GM23338 (cell line): Measurements from ENCODE around the gene BANP. TPM values are rescaled to one million over a fixed set of nuclear protein-coding genes. Genes with fewer than 3 reads are reported as not detected.
"Not testable (repeated sequence)": the region's sequence is repeated elsewhere in the genome, so short reads cannot be mapped to it uniquely, and the experiment has no call there.

Experiments used
- ATAC-seq: fragments of 200-7000 bp; cut with Tn5 transposase; 3 replicates; pipeline ENCODE4 v1.9.1; 2020
- DNase-seq: peaks from one replicate; pipeline ENCODE4 v3.0.0-alpha.2; 2015; ENCODE audit warnings: low spot score
- H2AFZ ChIP-seq: fragments of 200-600 bp; sonication (generic); 2 replicates; pipeline ENCODE4 v1.8.0; 2016; ENCODE audit warnings: antibody characterized with exemption, mild to moderate bottlenecking, moderate library complexity
- H3F3A ChIP-seq: fragments of 200-600 bp; sonication (generic); replicated peaks from 2 replicates; pipeline ENCODE4 v1.8.0; 2017; ENCODE audit warnings: antibody characterized with exemption, mixed run types, low read depth
- H3K27ac ChIP-seq: fragments of 200-600 bp; sonication (generic); 2 replicates; pipeline ENCODE4 v1.6.1; 2016; ENCODE audit warnings: low read depth
- H3K27me3 ChIP-seq: fragments of 200-600 bp; sonication (generic); 2 replicates; pipeline ENCODE4 v1.8.0; 2016; ENCODE audit warnings: mild to moderate bottlenecking, mixed run types, moderate library complexity; ENCODE audit not compliant: insufficient read depth
- H3K36me3 ChIP-seq: fragments of 200-600 bp; sonication (generic); 2 replicates; pipeline ENCODE4 v1.8.0; 2016; ENCODE audit warnings: mild to moderate bottlenecking; ENCODE audit not compliant: insufficient read depth
- H3K4me1 ChIP-seq: fragments of 200-600 bp; sonication (generic); 2 replicates; pipeline ENCODE4 v1.8.0; 2016; ENCODE audit warnings: mild to moderate bottlenecking, moderate library complexity; ENCODE audit not compliant: insufficient read depth
- H3K4me2 ChIP-seq: fragments of 200-600 bp; sonication (generic); 2 replicates; pipeline ENCODE4 v1.7.1; 2017; ENCODE audit warnings: mixed run types
- H3K4me3 ChIP-seq: fragments of 200-600 bp; sonication (generic); 2 replicates; pipeline ENCODE4 v1.6.1; 2016; ENCODE audit warnings: mixed run types
- H3K79me2 ChIP-seq: fragments of 200-600 bp; sonication (generic); replicated peaks from 2 replicates; pipeline ENCODE4 v1.8.0; 2017; ENCODE audit warnings: mild to moderate bottlenecking; ENCODE audit not compliant: insufficient read depth
- H3K9me2 ChIP-seq: fragments of 200-600 bp; sonication (generic); 2 replicates; pipeline ENCODE4 v1.8.0; 2017; ENCODE audit not compliant: insufficient read depth
- H4K20me1 ChIP-seq: fragments of 200-600 bp; sonication (generic); replicated peaks from 2 replicates; pipeline ENCODE4 v1.8.0; 2017; ENCODE audit warnings: mild to moderate bottlenecking; ENCODE audit not compliant: insufficient read depth
- H3K27ac Mint-ChIP-seq: 2 replicates; pipeline ENCODE4 v1.8.0; 2020; ENCODE audit warnings: inconsistent platforms, mild to moderate bottlenecking, moderate library complexity, mixed read lengths
- H3K27me3 Mint-ChIP-seq: 3 replicates; pipeline ENCODE4 v1.8.0; 2022; ENCODE audit warnings: low read depth, mild to moderate bottlenecking, moderate library complexity, mixed read lengths, inconsistent platforms; ENCODE audit not compliant: insufficient read depth, poor library complexity
- H3K36me3 Mint-ChIP-seq: 3 replicates; pipeline ENCODE4 v1.8.0; 2021; ENCODE audit warnings: low read depth, mild to moderate bottlenecking, inconsistent platforms, moderate library complexity, mixed read lengths
- H3K4me1 Mint-ChIP-seq: 3 replicates; pipeline ENCODE4 v1.8.0; 2020; ENCODE audit warnings: mild to moderate bottlenecking, inconsistent platforms, mixed read lengths
- H3K4me3 Mint-ChIP-seq: 3 replicates; pipeline ENCODE4 v1.8.0; 2021; ENCODE audit warnings: moderate library complexity, mild to moderate bottlenecking, inconsistent platforms, mixed read lengths
- H3K9me3 Mint-ChIP-seq: 3 replicates; pipeline ENCODE4 v1.8.0; 2020; ENCODE audit warnings: moderate library complexity, mild to moderate bottlenecking, inconsistent platforms, mixed read lengths
- CREB1 ChIP-seq: fragments of 250-450 bp; sonication (Bioruptor Pico); IDR thresholded peaks from 2 replicates; pipeline ENCODE4 v1.5.0; 2020; ENCODE audit warnings: low read depth, mild to moderate bottlenecking, moderate library complexity
- ETS1 ChIP-seq: IDR thresholded peaks from 2 replicates; pipeline ENCODE4 v1.6.1; 2016; ENCODE audit warnings: antibody characterized with exemption
- EZH2 ChIP-seq: fragments of 200-600 bp; sonication (generic); IDR thresholded peaks from one replicate; pipeline ENCODE4 v1.8.0; 2017; ENCODE audit warnings: antibody characterized with exemption, mild to moderate bottlenecking, low read depth; ENCODE audit not compliant: unreplicated experiment
- JUNB ChIP-seq: IDR thresholded peaks from one replicate; pipeline ENCODE4 v1.6.1; 2016; ENCODE audit warnings: antibody characterized with exemption; ENCODE audit not compliant: unreplicated experiment
- POLR2AphosphoS5 ChIP-seq: IDR thresholded peaks from 2 replicates; pipeline ENCODE4 v1.6.1; 2016; ENCODE audit warnings: antibody characterized with exemption, low read depth
- STAT1 ChIP-seq: IDR thresholded peaks from one replicate; pipeline ENCODE4 v1.6.1; 2016; ENCODE audit warnings: antibody characterized with exemption; ENCODE audit not compliant: unreplicated experiment
- polyA plus RNA-seq: library from polyadenylated mRNA; unstranded; fragments of >200 nt; fragmentation: Nextera tagmentation; extraction: Ambion mirVana; gene quantifications from 2 replicates; pipeline ENCODE4 v1.2.1, GENCODE V29; 2016
- total RNA-seq: library from RNA; depleted of rRNA; stranded (reverse); fragments of >200 nt; shearing (Covaris generic); gene quantifications from 2 replicates; pipeline ENCODE4 v1.2.3, GENCODE V29; 2014
- TF ChIP-seq, protein P1 (sequence below): fragments of 250-450 bp; sonication (Bioruptor Pico); IDR thresholded peaks from 2 replicates; pipeline ENCODE4 v1.5.0; 2020; ENCODE audit warnings: mild to moderate bottlenecking, moderate library complexity

Gene BANP
- total and polyA plus RNA-seq, 2 experiments from 2014 or later = 22.3 to 48.0 TPM

DNA sequence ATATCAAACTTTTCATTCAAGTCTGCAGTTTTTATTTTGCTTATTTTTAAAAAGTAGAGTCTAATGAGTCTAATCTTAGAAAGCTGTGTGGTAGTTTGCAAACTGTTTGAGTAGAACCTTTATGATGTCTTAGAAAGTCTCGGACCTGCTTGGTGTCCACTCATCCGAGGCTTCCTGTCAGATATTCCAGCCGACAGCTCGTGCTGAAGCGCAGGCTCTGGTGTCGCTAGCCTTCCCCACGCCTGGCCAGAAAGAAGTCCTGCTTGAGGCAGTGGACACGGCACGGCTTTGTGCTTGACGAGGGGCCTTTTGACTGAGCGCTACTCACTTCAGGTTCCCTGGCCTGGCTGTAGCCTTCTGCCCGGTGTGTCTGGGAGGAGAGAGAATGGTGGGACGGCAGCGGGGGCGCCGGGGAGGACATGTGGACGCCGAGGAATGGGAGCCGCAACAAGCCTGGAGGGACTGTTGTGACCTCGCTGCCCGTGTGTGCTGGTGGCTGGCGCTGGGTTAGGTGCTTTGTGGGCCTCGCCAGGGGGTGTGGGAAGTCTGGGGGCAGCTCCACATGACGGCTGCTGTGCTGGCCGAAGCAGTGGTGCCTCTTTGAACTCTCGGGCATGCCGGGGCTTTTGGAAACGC lies 33.5 kb downstream of the BANP start:
- H3K27ac Mint-ChIP-seq = no peak overlapping the region
- H3F3A ChIP-seq = no peaks in the 10 kb centered on the region

GRCh38 chr16:87985493-87985892 lies 34.3 kb downstream of the BANP start:
- not testable (repeated sequence) for H3K9me3 Mint-ChIP-seq, H3K27ac ChIP-seq, H3K36me3 ChIP-seq, H3K4me3 Mint-ChIP-seq, H3K27me3 Mint-ChIP-seq, H4K20me1 ChIP-seq, H3K27ac Mint-ChIP-seq, H3F3A ChIP-seq, ATAC-seq, H3K4me1 ChIP-seq, H3K4me3 ChIP-seq, H3K27me3 ChIP-seq, DNase-seq, H3K4me2 ChIP-seq, H3K9me2 ChIP-seq, H2AFZ ChIP-seq, H3K79me2 ChIP-seq
- H3K36me3 Mint-ChIP-seq = peaks cover 23% of the 10 kb centered on the region
- peaks cover 15% of the 10 kb centered on the region for H3K4me1 Mint-ChIP-seq

More for the DNA sequence above, 33.5 kb downstream of the BANP start:
- peaks cover 5% of the 10 kb centered on the region for H3K27me3 Mint-ChIP-seq
- Histone ChIP-seq H3K4me1 (peaks cover 8% of the 10 kb centered on the region; the same call in 1 of the 2 replicates), H2AFZ (no peak overlapping the region), H3K27me3 (no peaks in the 10 kb centered on the region), H3K79me2 (no peaks in the 10 kb centered on the region; the same call in 1 of the 2 replicates), H3K27ac (no peak overlapping the region), H3K36me3 (no peaks in the 10 kb centered on the region), H3K4me3 (no peak overlapping the region), H3K9me2 (no peaks in the 10 kb centered on the region), H4K20me1 (no peaks in the 10 kb centered on the region; the same call in 1 of the 2 replicates), H3K4me2 (no peak overlapping the region)
- H3K4me3 Mint-ChIP-seq = no peak overlapping the region
- DNase-seq = no peak
- peaks cover 23% of the 10 kb centered on the region for H3K36me3 Mint-ChIP-seq
- TF ChIP-seq, protein P1, sequence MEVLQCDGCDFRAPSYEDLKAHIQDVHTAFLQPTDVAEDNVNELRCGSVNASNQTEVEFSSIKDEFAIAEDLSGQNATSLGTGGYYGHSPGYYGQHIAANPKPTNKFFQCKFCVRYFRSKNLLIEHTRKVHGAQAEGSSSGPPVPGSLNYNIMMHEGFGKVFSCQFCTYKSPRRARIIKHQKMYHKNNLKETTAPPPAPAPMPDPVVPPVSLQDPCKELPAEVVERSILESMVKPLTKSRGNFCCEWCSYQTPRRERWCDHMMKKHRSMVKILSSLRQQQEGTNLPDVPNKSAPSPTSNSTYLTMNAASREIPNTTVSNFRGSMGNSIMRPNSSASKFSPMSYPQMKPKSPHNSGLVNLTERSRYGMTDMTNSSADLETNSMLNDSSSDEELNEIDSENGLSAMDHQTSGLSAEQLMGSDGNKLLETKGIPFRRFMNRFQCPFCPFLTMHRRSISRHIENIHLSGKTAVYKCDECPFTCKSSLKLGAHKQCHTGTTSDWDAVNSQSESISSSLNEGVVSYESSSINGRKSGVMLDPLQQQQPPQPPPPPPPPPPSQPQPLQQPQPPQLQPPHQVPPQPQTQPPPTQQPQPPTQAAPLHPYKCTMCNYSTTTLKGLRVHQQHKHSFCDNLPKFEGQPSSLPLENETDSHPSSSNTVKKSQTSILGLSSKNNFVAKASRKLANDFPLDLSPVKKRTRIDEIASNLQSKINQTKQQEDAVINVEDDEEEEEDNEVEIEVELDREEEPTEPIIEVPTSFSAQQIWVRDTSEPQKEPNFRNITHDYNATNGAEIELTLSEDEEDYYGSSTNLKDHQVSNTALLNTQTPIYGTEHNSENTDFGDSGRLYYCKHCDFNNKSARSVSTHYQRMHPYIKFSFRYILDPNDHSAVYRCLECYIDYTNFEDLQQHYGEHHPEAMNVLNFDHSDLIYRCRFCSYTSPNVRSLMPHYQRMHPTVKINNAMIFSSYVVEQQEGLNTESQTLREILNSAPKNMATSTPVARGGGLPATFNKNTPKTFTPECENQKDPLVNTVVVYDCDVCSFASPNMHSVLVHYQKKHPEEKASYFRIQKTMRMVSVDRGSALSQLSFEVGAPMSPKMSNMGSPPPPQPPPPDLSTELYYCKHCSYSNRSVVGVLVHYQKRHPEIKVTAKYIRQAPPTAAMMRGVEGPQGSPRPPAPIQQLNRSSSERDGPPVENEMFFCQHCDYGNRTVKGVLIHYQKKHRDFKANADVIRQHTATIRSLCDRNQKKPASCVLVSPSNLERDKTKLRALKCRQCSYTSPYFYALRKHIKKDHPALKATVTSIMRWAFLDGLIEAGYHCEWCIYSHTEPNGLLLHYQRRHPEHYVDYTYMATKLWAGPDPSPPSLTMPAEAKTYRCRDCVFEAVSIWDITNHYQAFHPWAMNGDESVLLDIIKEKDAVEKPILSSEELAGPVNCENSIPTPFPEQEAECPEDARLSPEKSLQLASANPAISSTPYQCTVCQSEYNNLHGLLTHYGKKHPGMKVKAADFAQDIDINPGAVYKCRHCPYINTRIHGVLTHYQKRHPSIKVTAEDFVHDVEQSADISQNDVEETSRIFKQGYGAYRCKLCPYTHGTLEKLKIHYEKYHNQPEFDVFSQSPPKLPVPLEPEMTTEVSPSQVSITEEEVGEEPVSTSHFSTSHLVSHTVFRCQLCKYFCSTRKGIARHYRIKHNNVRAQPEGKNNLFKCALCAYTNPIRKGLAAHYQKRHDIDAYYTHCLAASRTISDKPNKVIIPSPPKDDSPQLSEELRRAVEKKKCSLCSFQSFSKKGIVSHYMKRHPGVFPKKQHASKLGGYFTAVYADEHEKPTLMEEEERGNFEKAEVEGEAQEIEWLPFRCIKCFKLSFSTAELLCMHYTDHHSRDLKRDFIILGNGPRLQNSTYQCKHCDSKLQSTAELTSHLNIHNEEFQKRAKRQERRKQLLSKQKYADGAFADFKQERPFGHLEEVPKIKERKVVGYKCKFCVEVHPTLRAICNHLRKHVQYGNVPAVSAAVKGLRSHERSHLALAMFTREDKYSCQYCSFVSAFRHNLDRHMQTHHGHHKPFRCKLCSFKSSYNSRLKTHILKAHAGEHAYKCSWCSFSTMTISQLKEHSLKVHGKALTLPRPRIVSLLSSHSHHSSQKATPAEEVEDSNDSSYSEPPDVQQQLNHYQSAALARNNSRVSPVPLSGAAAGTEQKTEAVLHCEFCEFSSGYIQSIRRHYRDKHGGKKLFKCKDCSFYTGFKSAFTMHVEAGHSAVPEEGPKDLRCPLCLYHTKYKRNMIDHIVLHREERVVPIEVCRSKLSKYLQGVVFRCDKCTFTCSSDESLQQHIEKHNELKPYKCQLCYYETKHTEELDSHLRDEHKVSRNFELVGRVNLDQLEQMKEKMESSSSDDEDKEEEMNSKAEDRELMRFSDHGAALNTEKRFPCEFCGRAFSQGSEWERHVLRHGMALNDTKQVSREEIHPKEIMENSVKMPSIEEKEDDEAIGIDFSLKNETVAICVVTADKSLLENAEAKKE (CRISPR knock-in tag) = no peak
- TF ChIP-seq STAT1 (no peak), ETS1 (no peak), EZH2 (no peak), JUNB (no peak), CREB1 (CRISPR knock-in tag) (no peak), POLR2AphosphoS5 (no peak)
- H3K9me3 Mint-ChIP-seq = no peaks in the 10 kb centered on the region
- ATAC-seq = no peak
- peaks cover 15% of the 10 kb centered on the region for H3K4me1 Mint-ChIP-seq

DNA sequence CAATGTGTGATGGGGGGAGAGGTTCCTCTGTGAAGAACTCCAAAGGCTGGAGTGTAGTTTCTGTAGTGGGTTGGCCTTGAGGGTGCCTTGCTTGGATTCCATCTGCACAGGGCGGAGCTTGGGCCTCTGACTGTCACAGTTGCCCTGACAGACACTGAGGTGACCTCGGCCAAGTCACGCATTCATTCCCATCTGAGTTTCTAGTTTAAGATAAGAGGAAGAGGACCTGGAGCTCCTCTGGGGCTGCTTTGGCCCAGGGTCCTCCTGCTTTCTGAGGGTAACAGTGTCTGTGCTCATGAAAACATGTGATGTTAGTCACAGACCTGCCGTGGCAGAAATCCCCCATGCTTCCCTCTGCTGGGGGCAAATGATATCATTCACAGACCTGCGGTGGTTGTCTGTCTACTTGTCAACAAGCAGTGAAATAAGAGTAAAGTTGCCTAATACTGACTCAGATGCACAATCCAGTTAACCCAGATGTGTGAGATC lies 35.2 kb downstream of the BANP start:
- H3K4me3 ChIP-seq, H3K4me1 ChIP-seq, H3K4me2 ChIP-seq, H4K20me1 ChIP-seq, ATAC-seq, H3K27ac ChIP-seq, H3F3A ChIP-seq, H3K9me3 Mint-ChIP-seq, H3K79me2 ChIP-seq, H2AFZ ChIP-seq, DNase-seq, H3K27me3 ChIP-seq, H3K4me3 Mint-ChIP-seq, H3K9me2 ChIP-seq, H3K36me3 ChIP-seq, H3K27ac Mint-ChIP-seq, H3K27me3 Mint-ChIP-seq: not testable (repeated sequence)
- Mint-ChIP-seq H3K4me1 (peaks cover 15% of the 10 kb centered on the region), H3K36me3 (peaks cover 18% of the 10 kb centered on the region)
